H9 (cell line): ENCODE results near the gene SLC1A5. TPM values are rescaled to one million over a fixed set of nuclear protein-coding genes. Genes with fewer than 3 reads are reported as not detected.

Experiments used
- DNase-seq: peaks from one replicate; pipeline ENCODE4 v3.0.0-alpha.2; 2017
- H2AFZ ChIP-seq: one replicate; pipeline ENCODE4 v1.6.1; 2013; ENCODE audit warnings: mild to moderate bottlenecking, low read length, control low read depth, moderate library complexity
- H2AK5ac ChIP-seq: 2 replicates; pipeline ENCODE4 v1.6.1; 2013; ENCODE audit warnings: low read length, control low read depth, mixed read lengths; ENCODE audit not compliant: insufficient read length
- H2BK120ac ChIP-seq: one replicate; pipeline ENCODE4 v1.6.1; 2013; ENCODE audit warnings: low read depth, mild to moderate bottlenecking, low read length, control low read depth, inconsistent platforms; ENCODE audit not compliant: poor library complexity, severe bottlenecking
- H2BK12ac ChIP-seq: 2 replicates; pipeline ENCODE4 v1.6.1; 2013; ENCODE audit warnings: low read length, control low read depth, mixed read lengths, low read depth; ENCODE audit not compliant: insufficient read length
- H2BK15ac ChIP-seq: 2 replicates; pipeline ENCODE4 v1.6.1; 2013; ENCODE audit warnings: low read depth, low read length, control low read depth
- H2BK20ac ChIP-seq: one replicate; pipeline ENCODE4 v1.6.1; 2013; ENCODE audit warnings: low read depth, mild to moderate bottlenecking, low read length, control low read depth, inconsistent platforms; ENCODE audit not compliant: poor library complexity, severe bottlenecking
- H2BK5ac ChIP-seq: 2 replicates; pipeline ENCODE4 v1.6.1; 2013; ENCODE audit warnings: low read length, control low read depth, mixed read lengths; ENCODE audit not compliant: insufficient read length
- H3K14ac ChIP-seq: 2 replicates; pipeline ENCODE4 v1.6.1; 2013; ENCODE audit warnings: low read length, control low read depth; ENCODE audit not compliant: insufficient read depth
- H3K18ac ChIP-seq: 2 replicates; pipeline ENCODE4 v1.6.1; 2013; ENCODE audit warnings: low read depth, mild to moderate bottlenecking, mixed read lengths, low read length, control low read depth; ENCODE audit not compliant: insufficient read length
- H3K23ac ChIP-seq: 2 replicates; pipeline ENCODE4 v1.6.1; 2013; ENCODE audit warnings: low read length, control low read depth, mixed read lengths, low read depth; ENCODE audit not compliant: insufficient read length
- H3K23me2 ChIP-seq: 2 replicates; pipeline ENCODE4 v1.6.1; 2013; ENCODE audit warnings: low read depth, mild to moderate bottlenecking, mixed read lengths, low read length, control low read depth; ENCODE audit not compliant: insufficient read length, poor library complexity, severe bottlenecking
- H3K27ac ChIP-seq: 2 replicates; pipeline ENCODE4 v1.5.1; 2013; ENCODE audit warnings: low read length, control low read depth, mixed read lengths, low read depth; ENCODE audit not compliant: insufficient read length
- H3K27me3 ChIP-seq: 2 replicates; pipeline ENCODE4 v1.6.1; 2013; ENCODE audit warnings: low read length, control low read depth, inconsistent platforms; ENCODE audit not compliant: insufficient read depth
- H3K4ac ChIP-seq: 2 replicates; pipeline ENCODE4 v1.6.1; 2013; ENCODE audit warnings: low read depth, mild to moderate bottlenecking, control low read depth, inconsistent platforms, low read length, moderate library complexity
- H3K4me1 ChIP-seq: 2 replicates; pipeline ENCODE4 v1.6.1; 2013; ENCODE audit warnings: low read length, control low read depth, inconsistent platforms; ENCODE audit not compliant: insufficient read depth
- H3K4me2 ChIP-seq: 2 replicates; pipeline ENCODE4 v1.6.1; 2013; ENCODE audit warnings: low read length, control low read depth, mixed read lengths; ENCODE audit not compliant: insufficient read length, insufficient read depth
- H3K56ac ChIP-seq: 2 replicates; pipeline ENCODE4 v1.6.1; 2013; ENCODE audit warnings: low read depth, mild to moderate bottlenecking, mixed read lengths, low read length, control low read depth; ENCODE audit not compliant: insufficient read length
- H3K79me1 ChIP-seq: 2 replicates; pipeline ENCODE4 v1.6.1; 2013; ENCODE audit warnings: low read depth, mild to moderate bottlenecking, moderate library complexity, low read length, control low read depth, inconsistent platforms; ENCODE audit not compliant: insufficient read depth, poor library complexity, severe bottlenecking
- H3K79me2 ChIP-seq: 2 replicates; pipeline ENCODE4 v1.6.1; 2013; ENCODE audit warnings: low read length, control low read depth, inconsistent platforms; ENCODE audit not compliant: insufficient read depth
- H3K9ac ChIP-seq: 2 replicates; pipeline ENCODE4 v1.6.1; 2013; ENCODE audit warnings: low read length, control low read depth, mixed read lengths; ENCODE audit not compliant: insufficient read length; ENCODE audit errors: extremely low read depth
- H3K9me3 ChIP-seq: one replicate; pipeline ENCODE4 v1.6.1; 2013; ENCODE audit warnings: low read depth, low read length, inconsistent platforms; ENCODE audit not compliant: control insufficient read depth
- H3T11ph ChIP-seq: one replicate; pipeline ENCODE4 v1.6.1; 2013; ENCODE audit warnings: mild to moderate bottlenecking, low read length, control low read depth, inconsistent platforms
- H4K20me1 ChIP-seq: one replicate; pipeline ENCODE4 v1.6.1; 2013; ENCODE audit not compliant: control insufficient read depth, insufficient read length, insufficient read depth
- H4K5ac ChIP-seq: 2 replicates; pipeline ENCODE4 v1.6.1; 2013; ENCODE audit warnings: low read depth, mild to moderate bottlenecking, mixed read lengths, low read length, control low read depth; ENCODE audit not compliant: insufficient read length
- H4K8ac ChIP-seq: replicated peaks from 2 replicates; pipeline ENCODE4 v1.6.1; 2013; ENCODE audit warnings: low read length, control low read depth, mixed read lengths, low read depth; ENCODE audit not compliant: insufficient read length
- H4K91ac ChIP-seq: 2 replicates; pipeline ENCODE4 v1.6.1; 2013; ENCODE audit warnings: low read depth, mild to moderate bottlenecking, moderate library complexity, mixed read lengths, low read length, control low read depth; ENCODE audit not compliant: insufficient read length
- H3K27ac Mint-ChIP-seq, 3 experiments: 2 replicates in 2 of 3; 3 replicates in 1 of 3; pipeline ENCODE4 v1.8.0; 2020 to 2021; ENCODE audit warnings: mixed read lengths in 3 of 3, mild to moderate bottlenecking in 1 of 3, moderate library complexity in 1 of 3
- H3K27me3 Mint-ChIP-seq: 2 replicates; pipeline ENCODE4 v1.8.0; 2021; ENCODE audit warnings: low read depth, mild to moderate bottlenecking, moderate library complexity, mixed read lengths
- H3K36me3 Mint-ChIP-seq, 3 experiments: 2 replicates in 2 of 3; 3 replicates in 1 of 3; pipeline ENCODE4 v1.8.0; 2020 to 2021; ENCODE audit warnings: low read depth in 3 of 3, mixed read lengths in 3 of 3; ENCODE audit not compliant: insufficient read depth in 1 of 3
- H3K4me1 Mint-ChIP-seq, 2 experiments: 2 replicates each; pipeline ENCODE4 v1.8.0; 2020; ENCODE audit warnings: mixed read lengths in 2 of 2
- H3K4me3 Mint-ChIP-seq, 2 experiments: 2 replicates in 1 of 2; 3 replicates in 1 of 2; pipeline ENCODE4 v1.8.0; 2020 to 2021; ENCODE audit warnings: mild to moderate bottlenecking in 2 of 2, mixed read lengths in 2 of 2, moderate library complexity in 1 of 2
- H3K9me3 Mint-ChIP-seq, 2 experiments: 2 replicates in 1 of 2; 3 replicates in 1 of 2; pipeline ENCODE4 v1.8.0; 2020; ENCODE audit warnings: mild to moderate bottlenecking in 2 of 2, mixed read lengths in 2 of 2, moderate library complexity in 1 of 2
- CTCF ChIP-seq: fragments of 200-600 bp; sonication (generic); conservative IDR thresholded peaks from 3 replicates; pipeline ENCODE4 v1.8.0; 2021; ENCODE audit warnings: antibody characterized with exemption, mild to moderate bottlenecking
- WGBS: extraction: QIAGEN DNeasy Blood & Tissue Kit; methylation state at CpG from one replicate; pipeline ENCODE4 v1.1.7; 2013; ENCODE audit warnings: missing lambda C conversion rate, low lambda C conversion rate, mixed read lengths; ENCODE audit not compliant: insufficient read length; ENCODE audit errors: extremely low coverage; 5-methylcytosine and 5-hydroxymethylcytosine counted together
- total RNA-seq: library from RNA; stranded (reverse); gene quantifications from 2 replicates; pipeline ENCODE4 v1.2.1, GENCODE V29; 2021

SLC1A5 gene
- total RNA-seq, 1 experiment from 2014 or later, result 258 TPM

GRCh38 chr19:46737298-46737654 is 51.1 kb downstream of the SLC1A5 start:
- Histone ChIP-seq H2BK120ac (no peak overlapping the region), H3K4me2 (no peak overlapping the region), H3K79me2 (peaks cover 23% of the 10 kb centered on the region), H2BK5ac (no peak overlapping the region), H4K20me1 (peaks cover 4% of the 10 kb centered on the region), H2BK15ac (no peak overlapping the region), H2BK12ac (no peak overlapping the region), H3K14ac (no peak overlapping the region), H3K9me3 (no peaks in the 10 kb centered on the region), H4K5ac (no peak overlapping the region), H4K8ac (no peak overlapping the region), H2BK20ac (no peak overlapping the region), H3K23me2 (no peaks in the 10 kb centered on the region), H3K4ac (no peak overlapping the region), H4K91ac (no peak overlapping the region), H3K79me1 (no peaks in the 10 kb centered on the region), H3K18ac (no peak overlapping the region), H3K27me3 (no peaks in the 10 kb centered on the region), H2AFZ (no peak overlapping the region), H3K9ac (no peak overlapping the region), H3K56ac (no peak overlapping the region), H3K27ac (no peak overlapping the region), H3K23ac (no peak overlapping the region), H3K4me1 (no peaks in the 10 kb centered on the region), H2AK5ac (no peak overlapping the region), H3T11ph (no peak overlapping the region)
- no peak for TF ChIP-seq CTCF
- H3K27ac Mint-ChIP-seq, result peak overlapping the region in 2 of 3 experiments; percentile 16 to 76; a peak in 3 of 7 replicates
- H3K9me3 Mint-ChIP-seq, result no peaks in the 10 kb centered on the region
- peaks cover 32 to 81% (median 71%) of the 10 kb centered on the region in 3 experiments; a peak in 6 of 7 replicates for H3K36me3 Mint-ChIP-seq
- peaks cover 19 to 21% of the 10 kb centered on the region in 2 experiments for H3K4me1 Mint-ChIP-seq
- no peak for DNase-seq
- no CpG with 5 or more reads among the region's 7 CpGs for WGBS
- no peak overlapping the region for H3K4me3 Mint-ChIP-seq
- H3K27me3 Mint-ChIP-seq, result no peaks in the 10 kb centered on the region
